Frontal cortex (tissue), 4 donors: ENCODE data around the gene DCTN3. TPM values are rescaled to one million over a fixed set of nuclear protein-coding genes. Genes with fewer than 3 reads are reported as not detected.

ENCODE experiments used
- DNase-seq, 2 donors: peaks; one replicate each; pipeline ENCODE4 v3.0.0; 2012; ENCODE audit warnings: low spot score in 2 of 2
- FAIRE-seq: peaks from 2 replicates; lab custom pipeline; 2012; peaks lifted over from hg19 to GRCh38; lab: Jason Lieb, UNC
- total RNA-seq: library from RNA; depleted of rRNA; stranded (reverse); fragments of >200 nt; gene quantifications from one replicate; pipeline ENCODE4 v1.2.3, GENCODE V29; 2014
- donor health status: control.
- donor health status: control.
- donor health status: control.

Gene DCTN3
- total RNA-seq, 1 donor from 2014 or later: 165 TPM

- peak; percentile 64 to 69 for DNase-seq
- no peak for FAIRE-seq
Measured at GRCh38 chr9:34592895-34593601, 27.2 kb downstream of the DCTN3 start.

DNA sequence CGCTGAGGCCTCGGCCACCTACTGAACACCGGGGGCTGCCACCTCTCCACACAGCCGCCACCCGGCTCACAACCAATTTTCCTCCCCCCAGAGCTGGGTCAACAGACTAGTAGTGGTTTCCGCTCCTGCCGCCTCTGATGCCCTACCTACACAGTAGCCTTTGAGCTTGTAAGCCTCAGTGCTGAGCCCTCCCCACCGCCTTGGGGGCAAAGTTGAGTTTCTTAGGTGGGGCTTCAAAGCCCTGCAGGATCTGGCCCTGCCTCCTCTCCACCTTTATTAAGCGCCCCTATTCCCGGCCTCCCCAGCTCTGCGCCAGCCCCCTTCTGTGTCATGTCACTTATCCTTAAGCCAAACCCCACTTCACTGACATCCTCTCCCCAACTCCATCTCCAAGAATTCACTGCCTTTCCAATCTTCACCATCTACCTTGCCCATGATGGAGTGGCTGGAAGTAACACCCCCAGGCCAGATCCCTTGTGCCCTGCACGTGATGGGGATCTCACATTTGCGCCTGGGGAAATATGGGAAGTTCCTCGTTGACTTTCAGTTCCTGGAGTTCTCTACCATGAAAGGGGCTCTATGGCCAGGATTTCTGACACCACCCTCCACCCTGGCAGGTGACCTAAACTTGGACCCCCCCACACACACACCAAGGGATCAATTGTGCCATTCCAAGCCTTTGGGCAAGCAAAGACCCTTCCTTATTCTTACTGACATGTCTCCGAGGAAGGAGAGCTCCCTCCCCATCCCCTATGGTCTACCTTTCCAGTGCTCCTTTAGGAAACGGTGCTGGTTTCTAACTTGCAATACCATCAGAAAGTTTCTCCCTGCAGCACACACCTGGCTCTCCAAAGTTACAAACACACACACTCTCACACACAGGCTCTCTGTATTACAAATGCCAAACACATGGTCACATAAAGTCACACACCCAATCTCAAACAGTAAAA is 28.1 kb downstream of the DCTN3 start:
- DNase-seq (no peak), FAIRE-seq (no peak)

DNA sequence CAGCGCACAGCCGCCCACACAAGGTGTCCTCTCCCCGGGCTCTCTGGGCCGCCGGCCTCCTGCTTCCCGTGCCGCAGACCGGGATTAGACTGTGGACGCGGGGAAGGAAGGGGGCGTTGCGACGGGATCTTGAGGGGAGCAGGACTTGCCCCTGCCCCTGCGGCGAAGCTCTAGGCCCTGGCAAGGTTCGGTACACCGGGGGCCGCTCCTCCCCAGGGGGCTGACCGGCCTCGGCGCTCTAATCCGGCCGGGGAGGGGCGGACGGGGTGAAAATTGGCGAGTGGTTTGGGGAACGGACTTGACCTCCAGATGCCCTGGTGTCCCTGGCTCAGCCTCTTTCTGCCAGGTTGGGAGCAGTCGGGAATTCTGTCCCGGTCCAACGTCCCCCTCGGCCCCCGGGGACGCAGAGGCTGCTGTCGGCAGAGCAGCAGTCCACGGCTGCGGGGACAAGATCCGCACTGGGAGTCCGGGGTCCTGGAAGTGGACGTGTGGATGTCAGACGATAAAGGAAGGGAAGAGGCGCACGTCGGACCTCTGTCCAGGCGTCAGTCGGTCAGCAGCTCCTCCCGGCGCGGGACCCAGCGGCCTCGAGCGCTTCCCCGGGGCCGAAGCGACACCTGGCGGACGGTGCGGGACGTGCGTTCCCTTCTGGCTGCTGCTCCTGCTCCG is 28.9 kb downstream of the DCTN3 start:
- FAIRE-seq: no peak

GRCh38 chr9:34590381-34591247 is 29.7 kb downstream of the DCTN3 start:
- FAIRE-seq: no peak
- no peak for DNase-seq

More for the DNA sequence above, 28.9 kb downstream of the DCTN3 start:
- peak; percentile 92 to 95 for DNase-seq

DNA sequence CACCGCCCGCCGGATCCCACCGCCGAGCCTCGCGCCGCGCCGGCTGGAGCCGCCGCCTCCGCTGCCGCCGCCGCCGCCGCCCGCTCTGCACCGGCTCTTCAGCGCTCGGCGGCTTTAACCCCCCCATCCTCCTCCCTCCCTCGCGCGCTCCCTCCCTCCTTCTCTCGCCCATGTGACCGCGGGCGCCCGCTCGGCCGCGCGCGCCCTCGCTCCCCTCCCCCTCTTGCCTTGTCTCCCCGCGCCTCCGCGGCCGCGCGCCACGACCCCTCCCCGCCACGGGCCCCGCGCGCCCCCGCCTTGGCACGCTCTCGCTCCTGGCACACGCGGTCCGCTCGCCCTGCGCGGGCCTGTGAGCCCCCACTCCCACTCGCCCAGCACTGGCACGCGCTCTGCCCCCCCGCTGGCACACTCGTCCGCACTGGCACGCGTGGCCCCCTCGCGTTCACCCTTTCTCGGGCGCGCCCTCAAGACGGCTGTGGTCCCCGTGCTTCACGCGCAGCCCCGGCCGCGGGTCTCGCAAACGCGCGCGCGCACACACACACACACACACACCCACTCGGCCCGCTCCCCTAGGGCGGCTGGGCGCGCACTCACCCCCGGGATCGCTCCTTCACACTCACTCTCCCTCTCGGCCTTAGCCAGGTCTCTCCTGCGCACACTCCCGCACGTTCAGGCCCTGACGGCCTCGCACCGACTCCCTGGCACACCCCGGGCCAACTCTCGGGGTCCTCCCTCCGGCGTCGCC is 30.5 kb downstream of the DCTN3 start, which contains the start of gene CNTFR:
Gene CNTFR (minus strand): TSS at position 89 of the 745 bp plus-strand sequence. CDS start 20,743 bp downstream, outside the sequence.
- FAIRE-seq (no peak), DNase-seq (peak; percentile 88 to 93)

GRCh38 chr9:34588671-34589635 is 31.3 kb downstream of the DCTN3 start:
- DNase-seq (no peak), FAIRE-seq (no peak)

- FAIRE-seq: no peak
Measured at GRCh38 chr9:34587271-34587670, 33.0 kb downstream of the DCTN3 start.

GRCh38 chr9:34585946-34586669 is 34.2 kb downstream of the DCTN3 start:
- no peak for FAIRE-seq

More at GRCh38 chr9:34587271-34587670, 33.0 kb downstream of the DCTN3 start:
- DNase-seq: no peak

DNA sequence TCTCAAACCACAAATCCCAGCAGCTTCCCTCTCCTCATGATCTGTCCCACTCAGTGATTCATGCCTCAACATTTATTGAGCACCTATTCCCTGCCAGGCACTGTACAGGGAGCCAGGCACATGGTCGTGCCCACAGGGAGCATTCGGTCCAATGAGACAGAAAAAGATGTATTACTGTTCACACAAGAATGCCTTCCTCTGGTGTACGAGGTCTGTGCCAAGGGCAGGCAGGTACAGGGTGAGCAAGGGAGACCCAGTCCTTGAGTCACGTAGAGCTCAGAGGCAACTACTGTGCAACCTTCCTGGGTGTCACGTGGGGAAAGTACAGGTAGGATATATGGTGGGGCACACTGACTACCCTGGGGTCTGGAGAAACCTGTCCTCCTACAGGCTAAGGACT is 35.3 kb downstream of the DCTN3 start:
- DNase-seq (no peak), FAIRE-seq (no peak)

More at GRCh38 chr9:34585946-34586669, 34.2 kb downstream of the DCTN3 start:
- no peak for DNase-seq

- FAIRE-seq (no peak), DNase-seq (no peak)
Measured at GRCh38 chr9:34582787-34583186, 37.5 kb downstream of the DCTN3 start.

- DNase-seq (no peak), FAIRE-seq (no peak)
Measured at GRCh38 chr9:34581318-34581717, 39.0 kb downstream of the DCTN3 start.

DNA sequence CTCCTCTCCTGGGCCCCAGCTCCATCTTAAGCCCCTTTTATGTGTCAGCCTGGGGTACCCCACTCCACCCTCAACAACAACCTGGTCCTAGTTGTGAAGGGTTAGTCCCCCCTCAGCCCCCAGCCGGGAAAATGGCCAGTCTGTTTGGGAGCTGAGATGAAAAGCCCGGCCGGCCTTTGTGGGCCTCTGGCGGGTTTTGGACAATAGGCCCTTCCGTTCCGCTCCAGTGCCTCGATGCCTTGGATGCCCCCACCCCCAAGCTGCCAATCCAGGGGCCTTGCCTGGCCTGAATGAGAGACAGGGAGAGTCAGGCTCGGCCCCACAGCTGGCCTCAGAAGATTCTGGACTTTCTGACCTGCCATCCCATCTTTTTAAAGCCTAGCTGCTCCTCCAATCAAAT is 39.9 kb downstream of the DCTN3 start:
- FAIRE-seq: no peak
- DNase-seq: no peak

DNA sequence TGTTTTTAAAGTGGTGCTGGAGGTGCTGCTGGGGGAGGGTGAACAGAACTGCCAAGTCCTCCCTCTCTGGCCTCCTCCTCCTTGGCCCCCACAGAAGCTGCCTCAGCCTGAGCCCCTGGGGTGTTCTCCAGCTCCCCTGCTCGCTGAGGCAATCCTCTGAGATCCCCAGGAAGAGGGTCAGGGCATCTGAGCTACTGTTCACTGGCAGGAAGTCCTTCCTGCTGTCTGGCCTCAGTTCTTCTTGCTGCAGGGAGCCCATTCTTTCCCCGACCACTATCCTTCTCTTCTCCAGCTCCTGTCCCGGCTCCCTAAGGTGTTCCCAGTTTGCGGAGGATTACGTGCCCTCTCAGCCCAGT is 40.5 kb downstream of the DCTN3 start:
- DNase-seq (no peak), FAIRE-seq (no peak)

DNA sequence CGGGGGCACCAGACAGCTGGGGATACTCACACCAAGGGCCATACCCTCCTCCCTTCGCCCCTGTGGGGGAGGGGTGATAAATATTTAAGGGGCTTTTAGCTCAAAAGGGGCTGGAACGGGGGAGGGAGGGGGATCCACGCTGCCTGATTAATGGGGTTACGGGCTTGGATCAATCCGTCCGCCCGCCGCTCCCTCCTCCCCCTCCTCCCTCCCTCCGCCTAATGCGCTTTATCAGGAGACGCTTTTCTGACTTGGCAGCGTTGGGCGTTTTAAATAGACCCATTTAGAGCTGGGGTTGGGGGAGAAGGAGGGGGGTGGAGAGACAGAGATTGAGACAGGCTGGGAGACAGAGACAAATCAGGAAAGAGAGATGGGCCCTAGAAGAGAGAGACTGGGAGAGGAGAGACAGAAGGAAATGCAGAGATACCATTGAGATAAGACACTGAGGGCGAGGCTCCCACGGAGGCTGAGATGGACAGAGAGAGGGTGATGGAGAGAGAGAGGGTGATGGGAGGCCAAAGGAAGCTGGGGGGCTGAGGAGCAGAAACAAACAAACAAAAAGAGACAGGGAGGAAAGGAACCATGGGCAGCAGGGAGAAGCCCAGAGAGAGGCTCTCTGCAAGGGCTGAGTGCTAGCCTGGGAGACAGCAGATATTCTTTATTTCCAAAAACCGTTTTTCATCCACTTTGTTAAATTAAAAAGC is 41.0 kb downstream of the DCTN3 start:
- DNase-seq (no peak), FAIRE-seq (no peak)

DNA sequence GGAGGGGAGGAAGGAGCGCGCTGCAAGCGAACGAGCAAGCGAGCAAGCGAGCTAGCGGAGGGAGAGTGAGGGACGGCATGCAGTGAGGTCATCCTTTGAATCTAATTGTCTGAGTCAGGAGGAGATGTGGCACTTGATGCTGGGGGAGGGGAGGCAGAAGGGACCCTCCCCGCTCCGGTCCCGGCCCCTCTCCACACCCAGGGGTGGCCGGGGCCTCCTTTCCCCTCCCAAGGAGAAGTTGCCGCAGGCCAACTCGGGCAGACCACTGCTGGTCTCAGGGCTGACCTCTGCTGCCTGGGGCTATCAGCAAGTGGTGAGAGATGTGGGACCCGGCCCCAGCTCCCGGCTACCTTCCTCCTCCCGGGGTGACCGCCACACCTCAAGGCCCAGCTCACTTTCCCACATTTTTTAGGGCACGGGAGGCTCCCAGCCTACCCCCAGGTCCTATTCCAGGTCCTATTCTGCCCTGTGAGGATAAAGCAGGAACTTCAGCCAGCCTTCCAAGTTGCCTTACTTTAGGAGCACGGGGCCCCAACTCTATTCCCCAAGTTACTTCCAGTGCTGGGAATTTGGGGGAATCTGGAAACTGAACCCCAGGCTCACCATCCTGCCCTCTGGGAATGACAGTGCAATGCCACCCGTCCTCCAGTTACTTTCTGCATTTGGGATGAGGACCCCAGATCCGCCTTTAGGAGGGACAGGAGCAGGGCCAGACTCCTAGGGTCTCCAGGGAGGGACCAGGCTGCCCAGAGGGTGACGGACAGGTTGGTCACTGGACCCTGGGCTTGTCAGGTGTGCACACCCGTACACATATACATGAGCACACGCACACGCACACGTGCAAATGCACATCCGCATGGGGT is 41.8 kb downstream of the DCTN3 start:
- DNase-seq (peak in 1 of 2 donors; percentile 72), FAIRE-seq (no peak)
